PC-9 (cell line): ENCODE results near the gene PIK3C2G. TPM values are rescaled to one million over a fixed set of nuclear protein-coding genes. Genes with fewer than 3 reads are reported as not detected.

Experiments
- BruUV-seq: library from RNA; stranded (reverse); fragments of 400-500 nt; replicated peaks from 2 replicates; lab custom pipeline; 2021; lab: Mats Ljungman, UMichigan
- CTCF ChIA-PET: fragments of 300-600 bp; sonication (Branson Sonifier 250); formaldehyde crosslinking; loops from one replicate; lab custom pipeline; 2022; ENCODE audit warnings: antibody characterized with exemption; lab: Charles Lee
- POLR2A ChIA-PET: fragments of 300-600 bp; sonication (Branson Sonifier 250); formaldehyde crosslinking; loops from one replicate; lab custom pipeline; 2022; ENCODE audit warnings: antibody characterized with exemption; ENCODE audit not compliant: unreplicated experiment; lab: Charles Lee
- DNase-seq, 2 experiments: peaks; one replicate each; pipeline versions ENCODE4 v3.0.0 to v3.0.0-alpha.2; 2015 to 2022; ENCODE audit warnings: mixed read lengths in 1 of 2
- H2AFZ ChIP-seq: fragments of 200-600 bp; sonication (generic); 2 replicates; pipeline ENCODE4 v1.8.1; 2017; ENCODE audit warnings: antibody characterized with exemption
- H3F3A ChIP-seq: fragments of 200-600 bp; sonication (generic); 2 replicates; pipeline ENCODE4 v1.8.1; 2017; ENCODE audit warnings: antibody characterized with exemption, mild to moderate bottlenecking, low read depth; ENCODE audit not compliant: insufficient read depth
- H3K27ac ChIP-seq: fragments of 200-600 bp; sonication (generic); 2 replicates; pipeline ENCODE4 v1.6.1; 2016; ENCODE audit warnings: mixed run types
- H3K27me3 ChIP-seq: fragments of 200-600 bp; sonication (generic); 2 replicates; pipeline ENCODE4 v1.6.1; 2016; ENCODE audit warnings: low read depth, mixed run types; ENCODE audit not compliant: insufficient read depth
- H3K36me3 ChIP-seq: fragments of 200-600 bp; sonication (generic); 2 replicates; pipeline ENCODE4 v1.6.1; 2016; ENCODE audit warnings: low read depth, mixed run types
- H3K4me1 ChIP-seq: fragments of 200-600 bp; sonication (generic); replicated peaks from 2 replicates; pipeline ENCODE4 v1.6.1; 2016; ENCODE audit warnings: mixed run types; ENCODE audit not compliant: insufficient read depth
- H3K4me2 ChIP-seq: fragments of 200-600 bp; sonication (generic); 2 replicates; pipeline ENCODE4 v1.6.1; 2017; ENCODE audit warnings: mixed run types
- H3K4me3 ChIP-seq: fragments of 200-600 bp; sonication (generic); 2 replicates; pipeline ENCODE4 v1.6.1; 2016; ENCODE audit warnings: mixed run types
- H3K79me2 ChIP-seq: fragments of 200-600 bp; sonication (generic); 2 replicates; pipeline ENCODE4 v1.6.1; 2017; ENCODE audit warnings: low read depth, mixed run types
- H3K9me2 ChIP-seq: fragments of 200-600 bp; sonication (generic); 2 replicates; pipeline ENCODE4 v1.8.1; 2017; ENCODE audit warnings: mild to moderate bottlenecking; ENCODE audit not compliant: insufficient read depth
- H3K9me3 ChIP-seq: fragments of 200-600 bp; sonication (generic); 2 replicates; pipeline ENCODE4 v1.8.1; 2016; ENCODE audit warnings: low read depth; ENCODE audit not compliant: insufficient read depth
- H4K20me1 ChIP-seq: fragments of 200-600 bp; sonication (generic); 2 replicates; pipeline ENCODE4 v1.8.1; 2017; ENCODE audit not compliant: insufficient read depth
- EZH2 ChIP-seq: fragments of 200-600 bp; sonication (generic); IDR thresholded peaks from 2 replicates; pipeline ENCODE4 v1.8.0; 2017; ENCODE audit warnings: antibody characterized with exemption, low read depth
- intact Hi-C: fragments of 100-400 bp; cut with micrococcal nuclease; formaldehyde crosslinking; loops from one replicate; pipeline ENCODE4 v1.10.0; 2022; ENCODE audit not compliant: unreplicated experiment
- total RNA-seq: library from RNA; stranded (reverse); gene quantifications from 2 replicates; pipeline ENCODE4 v1.2.3, GENCODE V29; 2021
- TF ChIP-seq, protein P1 (sequence below): fragments of 200-600 bp; sonication (generic); conservative IDR thresholded peaks from 2 replicates; pipeline ENCODE4 v1.6.1; 2017; ENCODE audit warnings: mixed run types, antibody characterized with exemption, mild to moderate bottlenecking, moderate library complexity

The PIK3C2G gene
- total RNA-seq, 1 experiment from 2014 or later, result 1.4 TPM

DNA sequence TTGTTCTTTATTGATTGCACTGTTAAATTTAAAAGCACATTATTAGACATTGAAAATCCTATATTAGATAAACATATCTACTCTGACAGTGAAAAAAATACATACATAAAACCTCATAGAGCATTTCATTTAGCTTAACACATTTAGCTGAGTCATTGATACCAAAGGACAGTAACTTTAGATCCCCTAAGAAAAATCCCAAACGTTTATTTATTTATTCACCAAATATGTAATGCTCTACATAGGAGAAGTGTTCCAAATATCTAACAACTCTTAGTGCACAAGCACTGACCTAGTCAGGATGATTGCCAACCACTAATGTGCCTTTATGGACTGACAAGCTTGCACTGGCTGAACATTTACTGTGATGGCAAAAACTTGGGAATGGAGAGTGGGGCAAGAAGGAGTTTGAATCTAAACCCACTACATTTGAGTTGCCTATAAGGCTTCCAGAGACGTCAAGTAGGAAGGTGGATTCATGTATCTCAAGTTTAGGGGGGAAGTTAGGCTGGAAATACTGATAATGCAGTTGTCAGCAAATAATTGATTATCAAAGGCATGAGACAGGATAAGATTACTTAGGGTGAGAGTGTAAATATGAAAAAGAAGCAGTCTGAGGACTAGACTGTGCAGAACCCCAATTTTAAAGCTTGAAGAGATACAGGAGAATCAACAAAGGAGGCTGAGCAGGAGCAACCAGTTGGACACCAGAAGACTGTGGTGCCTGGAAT lies 320.1 kb downstream of the PIK3C2G start:
- Histone ChIP-seq H3K79me2 (no peaks in the 10 kb centered on the region), H3K27me3 (no peaks in the 10 kb centered on the region), H2AFZ (no peak overlapping the region), H3K36me3 (no peaks in the 10 kb centered on the region), H3K4me3 (no peak overlapping the region), H3K27ac (no peak overlapping the region), H3K4me2 (no peak overlapping the region), H3K9me3 (no peaks in the 10 kb centered on the region), H3F3A (no peaks in the 10 kb centered on the region), H3K4me1 (no peaks in the 10 kb centered on the region), H3K9me2 (no peaks in the 10 kb centered on the region), H4K20me1 (no peaks in the 10 kb centered on the region)
- DNase-seq, result no peak
- BruUV-seq, result no TSS peak
- ChIA-PET POLR2A (no interaction called here), CTCF (no interaction called here)
- TF ChIP-seq EZH2, result no peak
- TF ChIP-seq, protein P1, sequence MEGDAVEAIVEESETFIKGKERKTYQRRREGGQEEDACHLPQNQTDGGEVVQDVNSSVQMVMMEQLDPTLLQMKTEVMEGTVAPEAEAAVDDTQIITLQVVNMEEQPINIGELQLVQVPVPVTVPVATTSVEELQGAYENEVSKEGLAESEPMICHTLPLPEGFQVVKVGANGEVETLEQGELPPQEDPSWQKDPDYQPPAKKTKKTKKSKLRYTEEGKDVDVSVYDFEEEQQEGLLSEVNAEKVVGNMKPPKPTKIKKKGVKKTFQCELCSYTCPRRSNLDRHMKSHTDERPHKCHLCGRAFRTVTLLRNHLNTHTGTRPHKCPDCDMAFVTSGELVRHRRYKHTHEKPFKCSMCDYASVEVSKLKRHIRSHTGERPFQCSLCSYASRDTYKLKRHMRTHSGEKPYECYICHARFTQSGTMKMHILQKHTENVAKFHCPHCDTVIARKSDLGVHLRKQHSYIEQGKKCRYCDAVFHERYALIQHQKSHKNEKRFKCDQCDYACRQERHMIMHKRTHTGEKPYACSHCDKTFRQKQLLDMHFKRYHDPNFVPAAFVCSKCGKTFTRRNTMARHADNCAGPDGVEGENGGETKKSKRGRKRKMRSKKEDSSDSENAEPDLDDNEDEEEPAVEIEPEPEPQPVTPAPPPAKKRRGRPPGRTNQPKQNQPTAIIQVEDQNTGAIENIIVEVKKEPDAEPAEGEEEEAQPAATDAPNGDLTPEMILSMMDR, result no peak
- intact Hi-C loops, result loop anchor here (10.0 kb wide), 1 partner anchor 603 kb away; no protein-coding TSS in a partner anchor

DNA sequence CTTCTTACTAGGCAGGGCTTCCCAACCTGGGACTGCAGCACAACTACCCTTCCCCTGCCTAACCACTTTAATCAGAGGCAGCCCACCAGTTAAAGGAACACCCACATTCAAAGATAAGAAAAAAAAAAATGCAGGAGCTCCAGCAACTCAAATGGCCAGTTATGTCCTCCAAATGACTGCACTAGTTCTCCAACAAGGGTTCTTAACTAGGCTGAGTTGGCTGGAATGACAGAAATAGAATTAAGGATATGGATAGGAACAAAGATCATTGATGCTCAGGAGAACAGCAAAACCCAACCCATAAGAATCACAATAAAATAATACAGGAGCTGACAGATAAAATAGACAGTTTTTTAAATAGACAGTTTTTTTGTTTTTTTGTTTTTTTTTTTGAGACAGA lies 322.3 kb downstream of the PIK3C2G start:
- Histone ChIP-seq H3K9me3 (no peaks in the 10 kb centered on the region), H2AFZ (no peak overlapping the region), H3K4me1 (no peaks in the 10 kb centered on the region), H4K20me1 (no peaks in the 10 kb centered on the region), H3K36me3 (no peaks in the 10 kb centered on the region), H3K27ac (no peak overlapping the region), H3K4me3 (no peak overlapping the region), H3F3A (no peaks in the 10 kb centered on the region), H3K4me2 (no peak overlapping the region), H3K27me3 (no peaks in the 10 kb centered on the region), H3K79me2 (no peaks in the 10 kb centered on the region), H3K9me2 (no peaks in the 10 kb centered on the region)
- TF ChIP-seq, protein P1, result no peak
- no peak for TF ChIP-seq EZH2
- CTCF ChIA-PET, result no interaction called here
- intact Hi-C loops, result loop anchor here (10.0 kb wide), 1 partner anchor 601 kb away; no protein-coding TSS in a partner anchor
- DNase-seq, result no peak
- no TSS peak for BruUV-seq
- POLR2A ChIA-PET, result no interaction called here

DNA sequence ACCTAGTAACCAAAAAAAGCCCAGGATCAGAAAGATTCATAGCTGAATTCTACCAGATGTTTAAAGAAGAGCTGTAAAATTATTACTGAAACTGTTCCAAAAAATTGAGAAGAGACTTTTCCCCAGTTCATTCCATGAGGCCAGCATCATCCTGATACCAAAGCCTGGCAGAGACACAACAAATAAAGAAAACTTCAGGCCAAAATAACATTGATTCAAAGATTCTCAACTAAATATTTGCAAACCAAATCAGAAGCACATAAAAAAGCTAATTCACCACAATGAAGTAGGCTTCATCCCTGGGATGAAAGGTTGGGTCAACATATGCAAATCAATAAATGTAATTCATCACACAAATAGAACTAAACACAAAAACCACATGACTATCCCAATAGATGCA lies 325.3 kb downstream of the PIK3C2G start:
- POLR2A ChIA-PET, result no interaction called here
- BruUV-seq, result no TSS peak
- Histone ChIP-seq H3F3A (no peaks in the 10 kb centered on the region), H3K4me3 (no peak overlapping the region), H3K9me3 (no peaks in the 10 kb centered on the region), H3K27me3 (no peaks in the 10 kb centered on the region), H2AFZ (no peak overlapping the region), H3K36me3 (no peaks in the 10 kb centered on the region), H3K79me2 (no peaks in the 10 kb centered on the region), H3K9me2 (no peaks in the 10 kb centered on the region), H3K4me1 (no peaks in the 10 kb centered on the region), H4K20me1 (no peaks in the 10 kb centered on the region), H3K4me2 (no peak overlapping the region), H3K27ac (no peak overlapping the region)
- DNase-seq, result no peak
- intact Hi-C loops, result loop anchor here (10.0 kb wide), 1 partner anchor 598 kb away; no protein-coding TSS in a partner anchor
- TF ChIP-seq, protein P1, result no peak
- TF ChIP-seq EZH2, result no peak
- CTCF ChIA-PET, result no interaction called here
